IMR-90 (cell line): ENCODE measurements around the gene SNX11. TPM values are rescaled to one million over a fixed set of nuclear protein-coding genes. Genes with fewer than 3 reads are reported as not detected.

Source experiments
- ATAC-seq: fragments of 200-7000 bp; cut with Tn5 transposase; 2 replicates; pipeline ENCODE4 v1.9.1; 2020; ENCODE audit warnings: low read depth, mild to moderate bottlenecking, moderate library complexity
- BruUV-seq: library from RNA; stranded (reverse); fragments of 400-500 nt; replicated peaks from 2 replicates; lab custom pipeline; 2021; lab: Mats Ljungman, UMichigan
- CTCF ChIA-PET: fragments of 300-600 bp; formaldehyde crosslinking; extraction: SDS; loops from one replicate; lab custom pipeline; 2021; ENCODE audit warnings: antibody characterized with exemption; lab: Yijun Ruan, JAX
- POLR2A ChIA-PET: fragments of 300-600 bp; sonication (Branson Sonifier 250); formaldehyde crosslinking; loops from one replicate; lab custom pipeline; 2022; ENCODE audit warnings: antibody characterized with exemption; ENCODE audit not compliant: unreplicated experiment; lab: Charles Lee
- DNase-seq: peaks from one replicate; pipeline ENCODE4 v3.0.0; 2013
- H2AFZ ChIP-seq: replicated peaks from 2 replicates; pipeline ENCODE3; 2013; ENCODE audit warnings: low read length, mild to moderate bottlenecking; ENCODE audit not compliant: poor library complexity
- H2AK5ac ChIP-seq: 2 replicates; pipeline ENCODE4 v1.6.1; 2013; ENCODE audit warnings: low read depth, low read length, inconsistent platforms
- H2AK9ac ChIP-seq: replicated peaks from 2 replicates; pipeline ENCODE3; 2013; ENCODE audit warnings: mild to moderate bottlenecking, low read depth, low read length, moderate library complexity; ENCODE audit not compliant: poor library complexity
- H2BK120ac ChIP-seq: 2 replicates; pipeline ENCODE4 v1.6.1; 2013; ENCODE audit warnings: low read depth, low read length, inconsistent platforms
- H2BK15ac ChIP-seq: 3 replicates; pipeline ENCODE4 v1.6.1; 2013; ENCODE audit warnings: low read depth, low read length, inconsistent platforms
- H2BK20ac ChIP-seq: 2 replicates; pipeline ENCODE4 v1.6.1; 2013; ENCODE audit warnings: low read depth, mild to moderate bottlenecking, inconsistent platforms, low read length, moderate library complexity
- H2BK5ac ChIP-seq: 2 replicates; pipeline ENCODE4 v1.6.1; 2013; ENCODE audit warnings: mild to moderate bottlenecking, low read depth, low read length, inconsistent platforms; ENCODE audit not compliant: poor library complexity, severe bottlenecking
- H3K14ac ChIP-seq: replicated peaks from 2 replicates; pipeline ENCODE4 v1.6.1; 2013; ENCODE audit warnings: low read depth, low read length, inconsistent platforms
- H3K18ac ChIP-seq: 2 replicates; pipeline ENCODE4 v1.6.1; 2013; ENCODE audit warnings: low read depth, low read length, control low read depth
- H3K23ac ChIP-seq: 2 replicates; pipeline ENCODE4 v1.6.1; 2013; ENCODE audit warnings: low read depth, low read length, inconsistent platforms
- H3K27ac ChIP-seq: 2 replicates; pipeline ENCODE4 v1.5.1; 2013; ENCODE audit warnings: mild to moderate bottlenecking, control low read depth, low read length; ENCODE audit not compliant: insufficient read depth
- H3K27me3 ChIP-seq: 2 replicates; pipeline ENCODE4 v1.6.1; 2013; ENCODE audit warnings: low read length; ENCODE audit not compliant: control insufficient read depth, insufficient read depth
- H3K36me3 ChIP-seq: 2 replicates; pipeline ENCODE4 v1.6.1; 2013; ENCODE audit warnings: low read length, mixed read lengths; ENCODE audit not compliant: control insufficient read depth, insufficient read depth
- H3K4ac ChIP-seq: 2 replicates; pipeline ENCODE4 v1.6.1; 2013; ENCODE audit warnings: low read depth, low read length, inconsistent platforms
- H3K4me1 ChIP-seq: 2 replicates; pipeline ENCODE4 v1.6.1; 2013; ENCODE audit warnings: low read length, mixed read lengths; ENCODE audit not compliant: control insufficient read depth, insufficient read depth
- H3K4me2 ChIP-seq: 2 replicates; pipeline ENCODE4 v1.6.1; 2013; ENCODE audit warnings: low read depth, mild to moderate bottlenecking, control low read depth, low read length, moderate library complexity
- H3K4me3 ChIP-seq: 2 replicates; pipeline ENCODE4 v1.5.1; 2013; ENCODE audit warnings: low read depth, mild to moderate bottlenecking, control low read depth, low read length, moderate library complexity; ENCODE audit not compliant: insufficient read depth
- H3K56ac ChIP-seq: 2 replicates; pipeline ENCODE4 v1.6.1; 2013; ENCODE audit warnings: low read length, inconsistent platforms; ENCODE audit not compliant: insufficient read depth; ENCODE audit errors: extremely low read depth
- H3K79me1 ChIP-seq, 2 experiments: 2 replicates each; pipeline ENCODE4 v1.6.1; 2013; ENCODE audit warnings: low read length in 2 of 2, inconsistent platforms in 1 of 2, low read depth in 1 of 2
- H3K9ac ChIP-seq: 2 replicates; pipeline ENCODE4 v1.6.1; 2013; ENCODE audit warnings: low read depth, low read length, control low read depth
- H3K9me1 ChIP-seq: 2 replicates; pipeline ENCODE4 v1.6.1; 2013; ENCODE audit warnings: low read length, inconsistent platforms; ENCODE audit not compliant: insufficient read depth
- H3K9me3 ChIP-seq: 2 replicates; pipeline ENCODE4 v1.6.1; 2013; ENCODE audit warnings: low read length; ENCODE audit not compliant: control insufficient read depth, insufficient read depth
- H4K20me1 ChIP-seq: 2 replicates; pipeline ENCODE4 v1.6.1; 2013; ENCODE audit warnings: low read length, inconsistent platforms; ENCODE audit not compliant: insufficient read depth
- H4K5ac ChIP-seq: 2 replicates; pipeline ENCODE4 v1.6.1; 2013; ENCODE audit warnings: mild to moderate bottlenecking, low read depth, low read length, control low read depth
- H4K8ac ChIP-seq, 2 experiments: 2 replicates each; pipeline ENCODE4 v1.6.1; 2013; ENCODE audit warnings: low read depth in 2 of 2, low read length in 2 of 2, control low read depth in 1 of 2, inconsistent platforms in 1 of 2
- H4K91ac ChIP-seq: 2 replicates; pipeline ENCODE4 v1.6.1; 2013; ENCODE audit warnings: low read depth, low read length, inconsistent platforms; ENCODE audit not compliant: insufficient read depth
- CEBPB ChIP-seq: IDR thresholded peaks from 2 replicates; pipeline ENCODE4 v1.6.1; 2012; ENCODE audit warnings: low read depth, low read length, improper control_type of control experiment
- WGBS, 2 experiments: methylation state at CpG; one replicate each; pipeline versions ENCODE4 v1.1.5 to v1.1.7; 2013; ENCODE audit warnings: missing lambda C conversion rate in 2 of 2; ENCODE audit not compliant: insufficient read length in 1 of 2; ENCODE audit errors: extremely low coverage in 2 of 2; 5-methylcytosine and 5-hydroxymethylcytosine counted together
- dilution Hi-C: fragments of 300-500 bp; cut with HindIII; formaldehyde crosslinking; loops from one replicate; pipeline ENCODE4 v1.14.3; 2018; ENCODE audit warnings: low sequenced_read_pairs; ENCODE audit not compliant: unreplicated experiment
- in situ Hi-C: fragments of 300-500 bp; cut with MboI; formaldehyde crosslinking; loops from 3 replicates; pipeline ENCODE4 v1.14.3; 2019; ENCODE audit warnings: low sequenced_read_pairs, inconsistent platforms, mixed read lengths
- intact Hi-C: fragments of 100-400 bp; cut with micrococcal nuclease; formaldehyde crosslinking; loops from 2 replicates; pipeline ENCODE4 v1.10.0; 2022
- polyA plus RNA-seq, 3 experiments: library from polyadenylated mRNA; depleted of rRNA; stranded (reverse); fragments of >200 nt; gene quantifications; 2 replicates each; pipeline ENCODE4 v1.2.3, GENCODE V29; 2012; ENCODE audit warnings: low replicate concordance in 1 of 3
- total RNA-seq: library from RNA; depleted of rRNA; stranded (reverse); fragments of >200 nt; gene quantifications from 2 replicates; pipeline ENCODE4 v1.2.3, GENCODE V29; 2012

Gene SNX11
- total and polyA plus RNA-seq, 2 of the 4 experiments (the other 2 are of a cell fraction), result 14.7 to 16.9 TPM

DNA sequence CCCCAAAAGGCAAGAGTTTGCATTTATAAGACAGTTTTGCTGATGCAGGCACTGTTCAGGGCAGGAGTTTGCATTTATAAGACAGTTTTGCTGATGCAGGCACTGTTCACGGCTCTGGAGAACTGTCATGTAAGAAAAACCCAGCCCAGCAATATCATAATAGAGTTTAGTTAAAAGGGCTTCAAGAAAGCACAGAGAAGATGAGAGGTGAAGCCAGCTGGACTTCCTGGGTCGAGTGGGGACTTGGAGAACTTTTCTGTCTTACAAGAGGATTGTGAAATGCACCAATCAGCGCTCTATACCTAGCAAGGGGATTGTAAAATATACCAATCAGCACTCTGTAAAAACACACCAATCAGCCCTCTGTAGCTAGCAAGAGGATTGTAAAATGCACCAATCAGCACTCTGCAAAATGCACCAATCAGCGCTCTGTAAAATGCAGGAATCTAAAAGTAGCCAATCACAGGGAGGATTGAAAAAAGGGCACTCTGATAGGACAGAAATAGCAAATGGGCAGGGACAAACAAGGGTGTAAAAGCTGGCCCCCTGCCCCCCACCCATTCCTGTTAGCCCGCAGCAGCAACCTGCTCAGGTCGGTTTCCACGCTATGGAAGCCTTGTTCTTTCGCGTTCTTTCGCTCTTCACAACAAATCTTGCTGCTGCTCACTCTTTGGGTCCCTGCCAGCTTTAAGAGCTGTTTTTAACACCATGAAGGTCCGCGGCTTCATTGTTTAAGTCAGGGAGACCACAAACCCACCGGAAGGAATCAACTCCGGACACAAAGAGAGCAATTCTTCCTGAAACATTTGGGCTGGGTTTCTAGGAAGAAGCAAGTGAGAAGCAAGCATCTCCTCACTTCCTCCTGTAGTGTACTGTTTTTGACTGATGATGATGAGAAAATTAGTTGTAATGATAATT, 4.5 kb upstream of the SNX11 start:
- Histone ChIP-seq H3K14ac (no peak overlapping the region), H3K9ac (no peak overlapping the region), H3K79me1 (peaks cover 4 to 15% of the 10 kb centered on the region in 2 experiments), H2BK120ac (no peak overlapping the region), H2BK15ac (no peak overlapping the region), H2BK20ac (no peak overlapping the region), H4K8ac (no peak overlapping the region), H3K36me3 (no peaks in the 10 kb centered on the region), H3K27ac (no peak overlapping the region), H3K23ac (no peak overlapping the region), H3K4me1 (no peaks in the 10 kb centered on the region), H3K4me2 (no peak overlapping the region), H3K4ac (no peak overlapping the region), H3K27me3 (no peaks in the 10 kb centered on the region), H2AK5ac (no peak overlapping the region), H4K20me1 (peaks cover 17% of the 10 kb centered on the region), H2BK5ac (no peak overlapping the region), H4K91ac (no peak overlapping the region), H3K18ac (no peak overlapping the region), H3K56ac (no peak overlapping the region), H3K9me3 (no peaks in the 10 kb centered on the region), H2AFZ (no peak overlapping the region), H2AK9ac (no peak overlapping the region), H3K9me1 (no peaks in the 10 kb centered on the region), H4K5ac (no peak overlapping the region), H3K4me3 (no peak overlapping the region)
- intact Hi-C loops (no loop called here), in situ Hi-C loops (no loop called here), dilution Hi-C loops (no loop called here)
- BruUV-seq, result no TSS peak
- no peak for ATAC-seq
- 86% methylated on average over 3 of the region's 14 CpGs; no CpG with 5 or more reads in 1 of the 2 experiments for WGBS, 2 experiments
- TF ChIP-seq CEBPB, result no peak
- DNase-seq, result no peak
- ChIA-PET CTCF (interaction anchor here (0.6 kb wide), 1 partner anchor 30 kb away, joined by 3 read pairs; no protein-coding TSS in a partner anchor), POLR2A (no interaction called here)
